GM13976 (cell line): ENCODE measurements around the gene ATG2A.

Source experiments
- DNase-seq: peaks from one replicate; pipeline ENCODE4 v3.0.0; 2012; ENCODE audit warnings: low spot score
- CTCF ChIP-seq: IDR thresholded peaks from 2 replicates; pipeline ENCODE4 v1.5.1; 2012; ENCODE audit warnings: borderline replicate concordance, mild to moderate bottlenecking; ENCODE audit not compliant: insufficient read depth; ENCODE audit errors: extremely low read depth, missing control alignments, control extremely low read depth
- in situ Hi-C: fragments of 300-500 bp; cut with MboI; formaldehyde crosslinking; loops from one replicate; pipeline ENCODE4 v1.12.0; 2022; ENCODE audit warnings: low sequenced_read_pairs, mixed read lengths, inconsistent platforms; ENCODE audit not compliant: unreplicated experiment

Gene ATG2A

GRCh38 chr11:64875369-64876228 lies 41.4 kb downstream of the ATG2A start:
- no peak for DNase-seq
- in situ Hi-C loops, result no loop called here
- TF ChIP-seq CTCF, result no peak

- in situ Hi-C loops, result no loop called here
- no peak for TF ChIP-seq CTCF
- DNase-seq, result no peak
These were observed 42.4 kb downstream of the ATG2A start for GRCh38 chr11:64874308-64875240.

- in situ Hi-C loops, result no loop called here
These were observed 44.1 kb downstream of the ATG2A start for GRCh38 chr11:64872790-64873488.

GRCh38 chr11:64871492-64871891 lies 45.5 kb downstream of the ATG2A start:
- peak; percentile 36 for DNase-seq
- TF ChIP-seq CTCF, result no peak
- in situ Hi-C loops, result no loop called here

More at GRCh38 chr11:64872790-64873488, 44.1 kb downstream of the ATG2A start:
- DNase-seq, result no peak
- TF ChIP-seq CTCF, result no peak

GRCh38 chr11:64870893-64871466 lies 46.0 kb downstream of the ATG2A start:
- in situ Hi-C loops, result no loop called here
- DNase-seq, result no peak
- TF ChIP-seq CTCF, result no peak
